ENCODE data around the gene POP4.
A peak's percentile ranks its signal among the peaks of the same experiment; 100 is the strongest.

Gene POP4

GRCh38 chr19:29609636-29610035 lies 3.6 kb downstream of the POP4 start:
- peak in 3 of 10 donors; percentile 20 to 72 (median 38) for DNase-seq
- intact Hi-C loops (cut with DNase I): loop anchor here (1.0 to 5.0 kb wide), 3 partner anchors 53 to 107 kb away; no protein-coding TSS in a partner anchor

- DNase-seq: peak in 2 of 10 donors; percentile 49 to 71
- intact Hi-C loops (cut with DNase I): loop anchor here (1.0 to 5.0 kb wide), 3 partner anchors 52 to 106 kb away; no protein-coding TSS in a partner anchor
Observed at GRCh38 chr19:29610213-29610573, 4.1 kb downstream of the POP4 start.

- intact Hi-C loops (cut with DNase I): loop anchor here (1.0 to 5.0 kb wide), 3 partner anchors 52 to 106 kb away; no protein-coding TSS in a partner anchor
- DNase-seq: peak; percentile 63 to 97 (median 84)
Observed at GRCh38 chr19:29610574-29611271, 4.6 kb downstream of the POP4 start.

GRCh38 chr19:29612121-29612520 lies 6.0 kb downstream of the POP4 start:
- DNase-seq: peak in 3 of 10 donors; percentile 27 to 55 (median 36)
- intact Hi-C loops (cut with DNase I): loop anchor here (5.0 kb wide), 1 partner anchor 50 kb away; no protein-coding TSS in a partner anchor

- intact Hi-C loops (cut with DNase I): loop anchor here (5.0 kb wide), 1 partner anchor 49 kb away; no protein-coding TSS in a partner anchor
- peak in 3 of 10 donors; percentile 15 to 67 (median 49) for DNase-seq
Observed at GRCh38 chr19:29612801-29613595, 6.9 kb downstream of the POP4 start.

GRCh38 chr19:29614046-29614445 lies 8.0 kb downstream of the POP4 start:
- intact Hi-C loops (cut with DNase I): loop anchor here (5.0 kb wide), 1 partner anchor 48 kb away; no protein-coding TSS in a partner anchor
- DNase-seq: peak in 3 of 10 donors; percentile 21 to 68 (median 52)

- intact Hi-C loops (cut with DNase I): loop anchor here (5.0 kb wide), 1 partner anchor 48 kb away; no protein-coding TSS in a partner anchor
- DNase-seq: peak in 1 of 10 donors; percentile 4
Observed at GRCh38 chr19:29614780-29615179, 8.7 kb downstream of the POP4 start.

GRCh38 chr19:29615891-29616425 lies 9.9 kb downstream of the POP4 start:
- intact Hi-C loops (cut with DNase I): no loop called here
- DNase-seq: peak in 3 of 10 donors; percentile 54 to 76 (median 59)

GRCh38 chr19:29616541-29616940 lies 10.5 kb downstream of the POP4 start:
- DNase-seq: peak in 3 of 10 donors; percentile 64 to 82 (median 70)
- intact Hi-C loops (cut with DNase I): no loop called here

- peak in 3 of 10 donors; percentile 50 to 82 (median 59) for DNase-seq
- intact Hi-C loops (cut with DNase I): no loop called here
Observed at GRCh38 chr19:29617366-29618266, 11.5 kb downstream of the POP4 start.

- intact Hi-C loops (cut with DNase I): no loop called here
- peak in 2 of 10 donors; percentile 63 to 65 for DNase-seq
Observed at GRCh38 chr19:29618434-29618833, 12.4 kb downstream of the POP4 start.

GRCh38 chr19:29618871-29619270 lies 12.8 kb downstream of the POP4 start:
- intact Hi-C loops (cut with DNase I): no loop called here
- peak in 3 of 10 donors; percentile 11 to 58 (median 52) for DNase-seq

- DNase-seq: peak in 3 of 10 donors; percentile 59 to 66 (median 65)
- intact Hi-C loops (cut with DNase I): no loop called here
Observed at GRCh38 chr19:29620931-29621351, 14.9 kb downstream of the POP4 start.

GRCh38 chr19:29622166-29623070 lies 16.3 kb downstream of the POP4 start:
- intact Hi-C loops (cut with DNase I): no loop called here
- peak in 2 of 10 donors; percentile 58 to 62 for DNase-seq

- peak in 2 of 10 donors; percentile 53 to 64 for DNase-seq
- intact Hi-C loops (cut with DNase I): no loop called here
Observed at GRCh38 chr19:29623726-29624488, 17.8 kb downstream of the POP4 start.

- peak in 2 of 10 donors; percentile 12 to 62 for DNase-seq
- intact Hi-C loops (cut with DNase I): no loop called here
Observed at GRCh38 chr19:29624489-29625185, 18.6 kb downstream of the POP4 start.

GRCh38 chr19:29625186-29625651 lies 19.1 kb downstream of the POP4 start:
- peak in 3 of 10 donors; percentile 26 to 35 (median 29) for DNase-seq
- intact Hi-C loops (cut with DNase I): no loop called here
